ENCODE measurements around the gene JPH3.

JPH3 gene

GRCh38 chr16:87585442-87586200 is 16.7 kb upstream of the JPH3 start:
- H3K27ac ChIP-seq (ENCODE audit: low read depth, low read length), result no peak overlapping the region
- no peaks in the 10 kb centered on the region for H3K9me2 ChIP-seq (replicated peaks; ENCODE audit: control insufficient read depth, low read length)

GRCh38 chr16:87586201-87586782 is 16.0 kb upstream of the JPH3 start:
- TF ChIP-seq CTCF (IDR thresholded peaks at IDR 0.05; ENCODE audit: low read depth, low read length, poor library complexity, severe bottlenecking) (no peak), EZH2phosphoT487 (IDR thresholded peaks at IDR 0.05; ENCODE audit: borderline replicate concordance, low read length) (no peak)

More at GRCh38 chr16:87585442-87586200, 16.7 kb upstream of the JPH3 start:
- Histone ChIP-seq H4K20me1 (ENCODE audit: control insufficient read depth, insufficient read depth, low read depth, low read length) (no peaks in the 10 kb centered on the region), H3F3A (ENCODE audit: control insufficient read depth, insufficient read depth) (no peaks in the 10 kb centered on the region), H3K4me1 (ENCODE audit: control insufficient read depth, low read length) (no peaks in the 10 kb centered on the region), H3K79me2 (ENCODE audit: control insufficient read depth, low read length) (no peaks in the 10 kb centered on the region), H3K27me3 (ENCODE audit: control insufficient read depth, low read length) (0 out of 2 replicates have a peak, but pooled peaks cover 2% of the 10 kb centered on the region), H3K36me3 (ENCODE audit: control insufficient read depth, low read length) (no peaks in the 10 kb centered on the region), H3K4me3 (ENCODE audit: low read length) (no peak overlapping the region), H3K9me3 (ENCODE audit: control insufficient read depth, insufficient read depth, low read length) (no peaks in the 10 kb centered on the region), H3K4me2 (ENCODE audit: low read length) (no peak overlapping the region)
- no peak for TF ChIP-seq EZH2phosphoT487 (IDR thresholded peaks at IDR 0.05; ENCODE audit: borderline replicate concordance, low read length)
- no peak for TF ChIP-seq CTCF (IDR thresholded peaks at IDR 0.05; ENCODE audit: low read depth, low read length, poor library complexity, severe bottlenecking)

GRCh38 chr16:87587636-87588035 is 14.7 kb upstream of the JPH3 start:
- H3K79me2 ChIP-seq (ENCODE audit: control insufficient read depth, low read length), result no peaks in the 10 kb centered on the region
- no peaks in the 10 kb centered on the region for H3K36me3 ChIP-seq (ENCODE audit: control insufficient read depth, low read length)
- H3K4me1 ChIP-seq (ENCODE audit: control insufficient read depth, low read length), result no peaks in the 10 kb centered on the region
- 0 out of 2 replicates have a peak, but pooled peaks cover 2% of the 10 kb centered on the region for H3K27me3 ChIP-seq (ENCODE audit: control insufficient read depth, low read length)
- H3K9me2 ChIP-seq (replicated peaks; ENCODE audit: control insufficient read depth, low read length), result no peaks in the 10 kb centered on the region
- no peak overlapping the region for H3K4me3 ChIP-seq (ENCODE audit: low read length)
- H4K20me1 ChIP-seq (ENCODE audit: control insufficient read depth, insufficient read depth, low read depth, low read length), result no peaks in the 10 kb centered on the region
- TF ChIP-seq CTCF (IDR thresholded peaks at IDR 0.05; ENCODE audit: low read depth, low read length, poor library complexity, severe bottlenecking) (no peak), EZH2phosphoT487 (IDR thresholded peaks at IDR 0.05; ENCODE audit: borderline replicate concordance, low read length) (no peak)
- H3F3A ChIP-seq (ENCODE audit: control insufficient read depth, insufficient read depth), result no peaks in the 10 kb centered on the region
- no peak overlapping the region for H3K27ac ChIP-seq (ENCODE audit: low read depth, low read length)
- no peak overlapping the region for H3K4me2 ChIP-seq (ENCODE audit: low read length)
- H3K9me3 ChIP-seq (ENCODE audit: control insufficient read depth, insufficient read depth, low read length), result no peaks in the 10 kb centered on the region

More at GRCh38 chr16:87586201-87586782, 16.0 kb upstream of the JPH3 start:
- Histone ChIP-seq H3K9me2 (replicated peaks; ENCODE audit: control insufficient read depth, low read length) (no peaks in the 10 kb centered on the region), H3K4me1 (ENCODE audit: control insufficient read depth, low read length) (no peaks in the 10 kb centered on the region), H3K9me3 (ENCODE audit: control insufficient read depth, insufficient read depth, low read length) (no peaks in the 10 kb centered on the region), H3K4me3 (ENCODE audit: low read length) (no peak overlapping the region), H3K36me3 (ENCODE audit: control insufficient read depth, low read length) (no peaks in the 10 kb centered on the region), H3K79me2 (ENCODE audit: control insufficient read depth, low read length) (no peaks in the 10 kb centered on the region), H4K20me1 (ENCODE audit: control insufficient read depth, insufficient read depth, low read depth, low read length) (no peaks in the 10 kb centered on the region), H3K27me3 (ENCODE audit: control insufficient read depth, low read length) (0 out of 2 replicates have a peak, but pooled peaks cover 2% of the 10 kb centered on the region), H3F3A (ENCODE audit: control insufficient read depth, insufficient read depth) (no peaks in the 10 kb centered on the region), H3K4me2 (ENCODE audit: low read length) (no peak overlapping the region), H3K27ac (ENCODE audit: low read depth, low read length) (no peak overlapping the region)

Measured in DOHH2 (cell line).